PFSK-1 (cell line): ENCODE measurements around the gene ARHGAP6.

Source experiments
- FOXP2 ChIP-seq: optimal IDR thresholded peaks from 2 replicates; pipeline ENCODE3; 2011; ENCODE audit warnings: borderline replicate concordance, control low read depth, inconsistent platforms; ENCODE audit not compliant: insufficient read depth; ENCODE audit errors: extremely low read length, extremely low read depth
- POLR2AphosphoS5 ChIP-seq: IDR thresholded peaks from 2 replicates; pipeline ENCODE4 v1.6.1; 2012; ENCODE audit warnings: low read depth, mild to moderate bottlenecking, control low read depth, low read length, moderate library complexity
- SIN3A ChIP-seq: IDR thresholded peaks from 2 replicates; pipeline ENCODE4 v1.6.1; 2012; ENCODE audit warnings: mild to moderate bottlenecking, low read length, moderate library complexity, borderline replicate concordance; ENCODE audit not compliant: insufficient read depth
- TAF1 ChIP-seq: IDR thresholded peaks from 2 replicates; pipeline ENCODE4 v1.6.1; 2012; ENCODE audit warnings: low read length, control low read depth, borderline replicate concordance; ENCODE audit not compliant: insufficient read depth
- TF ChIP-seq, protein P1 (sequence below), 2 experiments: IDR thresholded peaks; 2 replicates each; pipeline versions ENCODE4 v1.6.1 to v1.8.0; 2011 to 2012; ENCODE audit warnings: low read depth in 2 of 2, low read length in 2 of 2, control low read depth in 1 of 2, inconsistent platforms in 1 of 2, mild to moderate bottlenecking in 1 of 2, moderate library complexity in 1 of 2; ENCODE audit not compliant: insufficient read depth in 1 of 2

The ARHGAP6 gene

DNA sequence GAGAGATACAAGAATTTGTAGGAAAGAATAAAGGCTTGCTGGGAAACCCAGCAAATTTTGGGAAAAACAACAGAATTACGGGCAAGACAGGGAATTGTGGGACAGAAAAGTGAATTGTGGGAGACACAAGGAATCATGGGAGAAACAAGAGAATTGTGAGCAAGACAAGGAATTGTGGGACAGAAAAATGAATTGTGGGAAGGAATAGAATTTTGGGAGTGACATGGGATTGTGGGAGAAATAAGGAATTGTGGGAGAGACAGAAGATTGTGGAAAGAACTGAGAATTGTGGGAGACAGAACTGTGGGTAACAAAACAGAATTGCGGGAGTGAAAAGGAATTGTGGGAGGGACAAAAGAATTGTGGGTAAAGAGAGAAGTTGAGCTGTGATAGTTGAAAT, 555.8 kb downstream of the ARHGAP6 start:
- no peak for TF ChIP-seq POLR2AphosphoS5
- TF ChIP-seq SIN3A = no peak
- TF ChIP-seq TAF1 = no peak
- no peak for TF ChIP-seq FOXP2
- TF ChIP-seq, protein P1, sequence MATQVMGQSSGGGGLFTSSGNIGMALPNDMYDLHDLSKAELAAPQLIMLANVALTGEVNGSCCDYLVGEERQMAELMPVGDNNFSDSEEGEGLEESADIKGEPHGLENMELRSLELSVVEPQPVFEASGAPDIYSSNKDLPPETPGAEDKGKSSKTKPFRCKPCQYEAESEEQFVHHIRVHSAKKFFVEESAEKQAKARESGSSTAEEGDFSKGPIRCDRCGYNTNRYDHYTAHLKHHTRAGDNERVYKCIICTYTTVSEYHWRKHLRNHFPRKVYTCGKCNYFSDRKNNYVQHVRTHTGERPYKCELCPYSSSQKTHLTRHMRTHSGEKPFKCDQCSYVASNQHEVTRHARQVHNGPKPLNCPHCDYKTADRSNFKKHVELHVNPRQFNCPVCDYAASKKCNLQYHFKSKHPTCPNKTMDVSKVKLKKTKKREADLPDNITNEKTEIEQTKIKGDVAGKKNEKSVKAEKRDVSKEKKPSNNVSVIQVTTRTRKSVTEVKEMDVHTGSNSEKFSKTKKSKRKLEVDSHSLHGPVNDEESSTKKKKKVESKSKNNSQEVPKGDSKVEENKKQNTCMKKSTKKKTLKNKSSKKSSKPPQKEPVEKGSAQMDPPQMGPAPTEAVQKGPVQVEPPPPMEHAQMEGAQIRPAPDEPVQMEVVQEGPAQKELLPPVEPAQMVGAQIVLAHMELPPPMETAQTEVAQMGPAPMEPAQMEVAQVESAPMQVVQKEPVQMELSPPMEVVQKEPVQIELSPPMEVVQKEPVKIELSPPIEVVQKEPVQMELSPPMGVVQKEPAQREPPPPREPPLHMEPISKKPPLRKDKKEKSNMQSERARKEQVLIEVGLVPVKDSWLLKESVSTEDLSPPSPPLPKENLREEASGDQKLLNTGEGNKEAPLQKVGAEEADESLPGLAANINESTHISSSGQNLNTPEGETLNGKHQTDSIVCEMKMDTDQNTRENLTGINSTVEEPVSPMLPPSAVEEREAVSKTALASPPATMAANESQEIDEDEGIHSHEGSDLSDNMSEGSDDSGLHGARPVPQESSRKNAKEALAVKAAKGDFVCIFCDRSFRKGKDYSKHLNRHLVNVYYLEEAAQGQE (IDR thresholded peaks at IDR 0.05; ENCODE audit: insufficient read depth in 1 of 2, low read depth in 2 of 2, low read length in 2 of 2) = no peak

GRCh38 chrX:11108253-11108941, 557.3 kb downstream of the ARHGAP6 start:
- TF ChIP-seq SIN3A (no peak), POLR2AphosphoS5 (no peak), TAF1 (no peak)
- TF ChIP-seq, protein P1 (IDR thresholded peaks at IDR 0.05; ENCODE audit: insufficient read depth in 1 of 2, low read depth in 2 of 2, low read length in 2 of 2) = no peak

GRCh38 chrX:11105080-11105479, 560.6 kb downstream of the ARHGAP6 start:
- TF ChIP-seq SIN3A (no peak), FOXP2 (no peak), POLR2AphosphoS5 (no peak), TAF1 (no peak)
- TF ChIP-seq, protein P1 (IDR thresholded peaks at IDR 0.05; ENCODE audit: insufficient read depth in 1 of 2, low read depth in 2 of 2, low read length in 2 of 2) = no peak

- TF ChIP-seq SIN3A (no peak), POLR2AphosphoS5 (no peak), TAF1 (no peak), FOXP2 (no peak)
- TF ChIP-seq, protein P1 (IDR thresholded peaks at IDR 0.05; ENCODE audit: insufficient read depth in 1 of 2, low read depth in 2 of 2, low read length in 2 of 2) = no peak
These were observed 562.0 kb downstream of the ARHGAP6 start for GRCh38 chrX:11103751-11104150.
